Neuron (in vitro differentiated cells): Measurements from ENCODE around the gene RMND5B.
A peak's percentile ranks its signal among the peaks of the same experiment; 100 is the strongest.
"Not testable (repeated sequence)": the region's sequence is repeated elsewhere in the genome, so short reads cannot be mapped to it uniquely, and the experiment has no call there.

Experiments used
- H2AFZ ChIP-seq: one replicate; pipeline ENCODE4 v1.6.1; 2013; ENCODE audit warnings: low read depth, mild to moderate bottlenecking, inconsistent platforms, low read length, moderate library complexity
- H3K27me3 ChIP-seq: one replicate; pipeline ENCODE4 v1.6.1; 2013; ENCODE audit warnings: low read length; ENCODE audit not compliant: insufficient read depth
- H3K36me3 ChIP-seq: one replicate; pipeline ENCODE4 v1.6.1; 2013; ENCODE audit warnings: low read length; ENCODE audit not compliant: insufficient read depth
- H3K4me1 ChIP-seq: one replicate; pipeline ENCODE4 v1.6.1; 2013; ENCODE audit warnings: low read length; ENCODE audit not compliant: insufficient read depth
- H3K4me3 ChIP-seq: 2 replicates; pipeline ENCODE4 v1.5.1; 2013; ENCODE audit warnings: mild to moderate bottlenecking, low read length, moderate library complexity
- H3K9me3 ChIP-seq: one replicate; pipeline ENCODE4 v1.6.1; 2013; ENCODE audit warnings: low read length

Gene RMND5B

GRCh38 chr5:178127300-178128009 is 3.4 kb upstream of the RMND5B start:
- H3K4me3 ChIP-seq, H3K9me3 ChIP-seq, H2AFZ ChIP-seq, H3K36me3 ChIP-seq, H3K27me3 ChIP-seq: not testable (repeated sequence)
- peaks cover 12% of the 10 kb centered on the region for H3K4me1 ChIP-seq

- Histone ChIP-seq H3K4me1 (peaks cover 12% of the 10 kb centered on the region), H3K36me3 (peaks cover 9% of the 10 kb centered on the region), H3K9me3 (no peaks in the 10 kb centered on the region), H3K4me3 (no peak overlapping the region), H3K27me3 (no peaks in the 10 kb centered on the region), H2AFZ (no peak overlapping the region)
Measured at GRCh38 chr5:178129296-178129695, 1.5 kb upstream of the RMND5B start.

GRCh38 chr5:178130234-178130575 is 609 bp upstream of the RMND5B start:
- peak overlapping the region; percentile 97 for H2AFZ ChIP-seq
- H3K4me1 ChIP-seq = peaks cover 12% of the 10 kb centered on the region
- not testable (repeated sequence) for H3K9me3 ChIP-seq, H3K27me3 ChIP-seq
- peak overlapping the region; percentile 97 for H3K4me3 ChIP-seq
- H3K36me3 ChIP-seq = peaks cover 10% of the 10 kb centered on the region

- H3K4me3 ChIP-seq = peak overlapping the region; percentile 97
- H3K36me3 ChIP-seq = peaks cover 23% of the 10 kb centered on the region
- no peaks in the 10 kb centered on the region for H3K27me3 ChIP-seq
- no peak overlapping the region for H2AFZ ChIP-seq
- H3K4me1 ChIP-seq = peaks cover 8% of the 10 kb centered on the region
- no peaks in the 10 kb centered on the region for H3K9me3 ChIP-seq
Measured at GRCh38 chr5:178131446-178131996, 707 bp downstream of the RMND5B start.

- H3K4me1 ChIP-seq = no peaks in the 10 kb centered on the region
- H3K27me3 ChIP-seq = no peaks in the 10 kb centered on the region
- H3K4me3 ChIP-seq = no peak overlapping the region
- H2AFZ ChIP-seq = no peak overlapping the region
- peaks cover 40% of the 10 kb centered on the region for H3K36me3 ChIP-seq
- no peaks in the 10 kb centered on the region for H3K9me3 ChIP-seq
Measured at GRCh38 chr5:178136990-178137389, 6.2 kb downstream of the RMND5B start.

- Histone ChIP-seq H3K27me3 (no peaks in the 10 kb centered on the region), H3K4me3 (no peak overlapping the region), H3K36me3 (peaks cover 47% of the 10 kb centered on the region), H3K9me3 (no peaks in the 10 kb centered on the region), H2AFZ (no peak overlapping the region), H3K4me1 (no peaks in the 10 kb centered on the region)
Measured at GRCh38 chr5:178137991-178138390, 7.2 kb downstream of the RMND5B start.

- H2AFZ ChIP-seq = no peak overlapping the region
- H3K4me3 ChIP-seq = no peak overlapping the region
- H3K9me3 ChIP-seq = no peaks in the 10 kb centered on the region
- H3K4me1 ChIP-seq = no peaks in the 10 kb centered on the region
- H3K27me3 ChIP-seq = no peaks in the 10 kb centered on the region
- peaks cover 46% of the 10 kb centered on the region for H3K36me3 ChIP-seq
Measured at GRCh38 chr5:178141550-178141949, 10.7 kb downstream of the RMND5B start.

GRCh38 chr5:178142642-178143041 is 11.8 kb downstream of the RMND5B start:
- Histone ChIP-seq H3K4me3 (no peak overlapping the region), H3K27me3 (no peaks in the 10 kb centered on the region), H3K9me3 (no peaks in the 10 kb centered on the region), H3K36me3 (peaks cover 51% of the 10 kb centered on the region), H3K4me1 (no peaks in the 10 kb centered on the region), H2AFZ (no peak overlapping the region)

GRCh38 chr5:178143246-178143645 is 12.4 kb downstream of the RMND5B start:
- Histone ChIP-seq H3K27me3 (no peaks in the 10 kb centered on the region), H3K36me3 (peaks cover 52% of the 10 kb centered on the region), H3K4me1 (no peaks in the 10 kb centered on the region), H3K4me3 (no peak overlapping the region), H3K9me3 (no peaks in the 10 kb centered on the region), H2AFZ (no peak overlapping the region)

GRCh38 chr5:178143901-178144300 is 13.1 kb downstream of the RMND5B start:
- no peak overlapping the region for H2AFZ ChIP-seq
- no peaks in the 10 kb centered on the region for H3K9me3 ChIP-seq
- no peaks in the 10 kb centered on the region for H3K27me3 ChIP-seq
- peaks cover 58% of the 10 kb centered on the region for H3K36me3 ChIP-seq
- H3K4me3 ChIP-seq = no peak overlapping the region
- no peaks in the 10 kb centered on the region for H3K4me1 ChIP-seq

- Histone ChIP-seq H3K4me3 (no peak overlapping the region), H2AFZ (no peak overlapping the region), H3K36me3 (peaks cover 78% of the 10 kb centered on the region), H3K27me3 (no peaks in the 10 kb centered on the region), H3K9me3 (no peaks in the 10 kb centered on the region), H3K4me1 (no peaks in the 10 kb centered on the region)
Measured at GRCh38 chr5:178145965-178146820, 15.4 kb downstream of the RMND5B start.

- Histone ChIP-seq H3K4me3 (no peak overlapping the region), H2AFZ (no peak overlapping the region), H3K27me3 (no peaks in the 10 kb centered on the region), H3K4me1 (peaks cover 2% of the 10 kb centered on the region), H3K9me3 (no peaks in the 10 kb centered on the region), H3K36me3 (peaks cover 74% of the 10 kb centered on the region)
Measured at GRCh38 chr5:178147406-178147805, 16.6 kb downstream of the RMND5B start.

GRCh38 chr5:178149199-178149932 is 18.6 kb downstream of the RMND5B start:
- Histone ChIP-seq H3K27me3 (no peaks in the 10 kb centered on the region), H3K4me1 (peaks cover 9% of the 10 kb centered on the region), H3K36me3 (peaks cover 60% of the 10 kb centered on the region), H2AFZ (no peak overlapping the region), H3K4me3 (no peak overlapping the region), H3K9me3 (no peaks in the 10 kb centered on the region)
